ENCODE results near the gene CFAP300.

CFAP300 gene

GRCh38 chr11:102073253-102073652 is 26.0 kb downstream of the CFAP300 start:
- no peak overlapping the region for H3K27ac ChIP-seq
- no peak for TF ChIP-seq CTCF (conservative IDR thresholded peaks at IDR 0.05)
- no peak for TF ChIP-seq ZFX (IDR thresholded peaks at IDR 0.05)

- TF ChIP-seq CTCF (conservative IDR thresholded peaks at IDR 0.05) (no peak), ZFX (IDR thresholded peaks at IDR 0.05) (no peak)
- no peak overlapping the region for H3K27ac ChIP-seq
Measured at GRCh38 chr11:102079625-102080024, 32.4 kb downstream of the CFAP300 start.

GRCh38 chr11:102081313-102081712 is 34.1 kb downstream of the CFAP300 start:
- no peak overlapping the region for H3K27ac ChIP-seq
- no peak for TF ChIP-seq ZFX (IDR thresholded peaks at IDR 0.05)
- TF ChIP-seq CTCF (conservative IDR thresholded peaks at IDR 0.05), result no peak

GRCh38 chr11:102085864-102086551 is 38.8 kb downstream of the CFAP300 start:
- peak overlapping the region; percentile 51 for H3K27ac ChIP-seq
- TF ChIP-seq CTCF (conservative IDR thresholded peaks at IDR 0.05) (no peak), ZFX (IDR thresholded peaks at IDR 0.05) (no peak)

GRCh38 chr11:102097186-102097585 is 49.9 kb downstream of the CFAP300 start:
- TF ChIP-seq ZFX (IDR thresholded peaks at IDR 0.05), result no peak
- no peak for TF ChIP-seq CTCF (conservative IDR thresholded peaks at IDR 0.05)
- no peak overlapping the region for H3K27ac ChIP-seq

- TF ChIP-seq ZFX (IDR thresholded peaks at IDR 0.05) (no peak), CTCF (conservative IDR thresholded peaks at IDR 0.05) (no peak)
- H3K27ac ChIP-seq, result no peak overlapping the region
Measured at GRCh38 chr11:102099755-102100154, 52.5 kb downstream of the CFAP300 start.

GRCh38 chr11:102108734-102109440 is 61.6 kb downstream of the CFAP300 start:
- no peak overlapping the region; the same call in 1 of the 2 replicates for H3K27ac ChIP-seq
- no peak for TF ChIP-seq ZFX (IDR thresholded peaks at IDR 0.05)
- no peak for TF ChIP-seq CTCF (conservative IDR thresholded peaks at IDR 0.05)
